GM10847 (cell line): ENCODE results near the gene CMIP.

Source experiments
- POLR2A ChIP-seq: IDR thresholded peaks from 2 replicates; pipeline ENCODE4 v1.6.1; 2011; ENCODE audit not compliant: insufficient read length; ENCODE audit errors: extremely low read depth

The CMIP gene

GRCh38 chr16:81696166-81696960, 251.8 kb downstream of the CMIP start:
- TF ChIP-seq POLR2A, result no peak

GRCh38 chr16:81696961-81697615, 252.5 kb downstream of the CMIP start:
- no peak for TF ChIP-seq POLR2A

GRCh38 chr16:81697616-81698309, 253.2 kb downstream of the CMIP start:
- TF ChIP-seq POLR2A, result no peak

DNA sequence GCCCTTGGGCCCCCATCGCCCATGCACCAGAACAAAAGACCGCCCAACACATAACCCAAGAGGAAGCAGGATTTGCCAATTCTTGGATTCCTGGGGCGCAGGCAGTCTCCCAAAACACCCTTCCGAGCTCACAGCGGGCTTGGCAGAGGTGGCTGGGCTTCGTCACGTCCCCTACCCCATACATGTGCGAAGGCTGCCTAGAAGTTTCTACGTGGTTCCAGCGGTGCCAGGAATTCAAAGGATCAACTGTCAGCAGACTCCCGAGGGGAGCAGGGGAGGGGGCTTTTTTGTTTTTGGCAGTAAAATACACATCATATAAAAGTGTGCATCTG, 253.7 kb downstream of the CMIP start:
- TF ChIP-seq POLR2A, result no peak

DNA sequence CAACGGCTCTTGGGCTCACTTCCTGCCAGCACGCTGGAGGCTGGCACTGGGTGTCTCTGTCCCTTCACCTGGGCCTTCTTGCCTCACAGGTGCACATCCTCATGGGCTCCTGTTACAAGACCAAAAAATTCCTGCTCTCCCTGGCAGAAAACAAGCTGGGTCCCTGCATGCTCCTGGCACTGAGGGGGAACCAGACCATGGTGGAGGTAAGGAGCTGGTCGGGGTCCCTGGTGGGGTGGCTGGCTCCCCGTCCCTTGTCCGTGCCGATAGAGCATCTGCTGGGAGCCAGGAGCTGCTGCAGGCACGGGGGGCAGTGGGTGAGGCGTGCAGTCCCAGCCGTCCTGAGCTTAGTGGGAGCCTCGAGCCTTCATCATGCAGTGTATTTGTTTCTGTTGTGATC, 255.0 kb downstream of the CMIP start:
- no peak for TF ChIP-seq POLR2A

GRCh38 chr16:81700071-81700779, 255.6 kb downstream of the CMIP start:
- TF ChIP-seq POLR2A, result no peak

DNA sequence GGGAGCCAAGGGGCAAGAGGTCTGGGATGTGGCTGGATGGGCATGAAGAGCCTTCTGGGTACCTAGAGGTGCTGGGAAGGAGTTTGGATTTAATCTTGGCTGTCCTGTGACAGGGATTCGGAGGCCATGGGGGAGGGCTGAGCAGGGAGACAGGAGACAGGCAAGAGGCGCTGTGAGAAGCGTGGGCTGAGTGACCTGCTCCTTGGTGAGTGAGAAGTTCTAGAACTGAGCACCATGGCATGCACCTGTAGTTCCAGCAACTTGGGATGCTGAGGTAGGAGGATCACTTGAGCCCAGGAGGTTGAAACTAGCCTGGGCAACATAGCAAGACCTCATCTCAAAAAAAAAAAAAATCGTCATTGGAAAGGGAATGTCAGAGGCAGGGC, 256.2 kb downstream of the CMIP start:
- no peak for TF ChIP-seq POLR2A

DNA sequence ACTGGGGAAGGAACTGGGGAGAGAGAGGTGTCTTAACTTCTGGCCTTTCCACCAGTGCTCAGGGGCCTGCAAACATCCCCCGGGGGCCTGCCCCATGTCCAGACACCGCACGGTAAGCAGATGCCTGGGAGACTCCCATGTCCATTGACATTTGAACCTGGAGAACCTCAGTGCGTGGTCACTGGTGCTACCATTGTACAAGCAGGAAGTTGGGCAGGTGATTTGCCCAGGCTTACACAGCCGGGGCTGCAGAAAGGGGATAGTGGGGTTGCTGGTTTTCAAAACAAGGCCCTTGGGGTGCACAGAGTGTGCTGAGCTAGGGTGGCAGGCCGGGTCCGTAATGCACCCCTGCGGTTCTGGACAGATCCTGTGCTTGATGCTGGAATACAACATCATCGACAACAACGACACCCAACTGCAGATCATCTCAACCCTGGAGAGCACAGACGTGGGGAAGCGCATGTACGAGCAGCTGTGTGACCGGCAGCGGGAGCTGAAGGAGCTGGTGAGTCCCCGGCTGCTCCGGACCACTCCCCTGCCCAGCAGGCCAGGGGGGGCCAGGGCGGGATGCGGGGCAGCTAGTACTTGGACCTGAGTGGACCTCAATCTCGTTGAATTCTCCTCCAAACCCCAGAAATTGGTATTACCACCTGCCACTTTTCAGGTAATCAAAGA, 256.8 kb downstream of the CMIP start:
- TF ChIP-seq POLR2A, result no peak

DNA sequence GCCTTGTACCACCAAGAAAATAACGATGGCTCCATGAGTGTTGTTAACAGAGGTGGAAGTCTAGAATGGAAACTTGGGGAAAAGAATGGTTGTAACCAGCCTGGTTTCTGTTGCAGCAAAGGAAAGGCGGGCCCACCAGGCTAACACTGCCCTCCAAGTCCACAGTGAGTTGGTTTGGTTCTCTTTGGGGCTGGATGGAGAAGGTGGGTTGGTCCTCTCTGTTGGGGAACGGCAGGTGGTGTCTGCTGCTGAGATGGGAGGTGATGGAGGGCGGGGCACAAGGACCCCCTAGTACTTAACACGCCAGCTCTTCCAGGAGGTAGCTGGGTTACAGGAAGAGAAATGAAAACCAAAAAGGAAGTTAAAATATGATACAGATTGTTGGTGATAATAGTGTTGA, 257.9 kb downstream of the CMIP start:
- no peak for TF ChIP-seq POLR2A

GRCh38 chr16:81703177-81704155, 258.9 kb downstream of the CMIP start:
- TF ChIP-seq POLR2A, result no peak

DNA sequence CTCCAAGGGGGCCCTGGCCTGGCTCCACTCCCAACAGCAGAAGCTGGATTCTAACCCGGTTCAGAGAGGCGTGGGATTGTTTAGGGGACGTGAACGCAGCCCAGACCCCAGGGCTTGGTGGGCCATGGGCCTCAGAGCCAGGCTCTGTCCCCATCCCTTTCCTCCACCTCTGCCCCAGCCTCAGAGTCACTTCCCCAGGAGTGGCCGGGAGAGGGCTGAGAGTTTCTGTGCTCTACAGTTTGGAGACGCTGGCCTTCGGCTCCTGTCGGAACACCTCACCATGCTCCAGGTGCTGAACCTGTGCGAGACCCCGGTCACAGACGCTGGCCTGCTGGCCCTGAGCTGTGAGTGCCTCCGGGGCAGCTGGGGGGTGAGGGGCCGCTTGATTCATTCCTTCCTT, 260.7 kb downstream of the CMIP start:
- TF ChIP-seq POLR2A, result no peak

DNA sequence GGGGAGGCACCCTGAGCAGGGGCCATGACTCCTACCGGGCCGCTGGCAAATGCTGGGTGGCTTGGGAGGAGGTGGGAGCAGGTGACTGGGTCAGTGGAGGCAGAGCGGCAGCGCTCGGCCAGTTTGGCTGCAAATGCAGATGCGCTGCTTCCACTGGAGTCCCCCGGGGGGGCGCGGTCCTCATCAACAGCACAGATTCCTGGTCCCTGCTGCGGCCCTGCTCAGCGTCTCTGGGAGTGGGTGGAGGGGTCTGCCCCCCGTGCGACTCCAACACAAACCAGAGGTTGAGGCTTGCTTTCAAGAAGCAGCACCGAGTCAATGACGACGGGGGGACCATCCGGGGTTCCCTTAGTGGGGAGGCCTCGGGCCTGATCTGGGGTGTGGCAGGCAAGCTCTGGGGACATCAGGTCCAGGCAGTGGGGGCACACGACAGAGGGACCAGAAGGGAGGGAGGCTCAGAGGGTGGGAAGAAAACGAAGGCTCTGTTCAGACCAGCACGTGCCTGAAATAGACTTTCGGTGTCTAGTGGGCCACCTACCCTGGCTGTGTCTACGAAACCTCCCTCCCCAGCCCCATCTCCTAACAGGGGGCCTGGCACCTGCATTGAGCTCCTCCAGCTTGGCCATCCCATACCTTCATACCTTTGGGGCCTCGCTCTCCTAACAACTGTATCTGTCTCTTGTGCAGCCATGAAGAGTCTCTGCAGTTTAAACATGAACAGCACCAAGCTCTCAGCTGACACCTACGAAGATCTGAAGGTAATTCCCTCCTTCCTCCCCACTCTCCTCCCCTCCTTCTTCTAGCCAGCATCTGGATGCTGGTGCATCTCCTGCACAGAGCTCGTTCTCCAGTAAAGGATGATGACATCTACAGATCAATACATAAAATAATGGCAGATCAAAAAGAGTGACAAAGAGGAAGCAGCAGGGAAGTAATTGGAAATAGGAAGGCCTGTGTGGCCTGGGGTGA, 262.0 kb downstream of the CMIP start:
- TF ChIP-seq POLR2A, result no peak
